ENCODE results near the gene FABP1. TPM values are rescaled to one million over a fixed set of nuclear protein-coding genes. Genes with fewer than 3 reads are reported as not detected.

The FABP1 gene
- polyA plus RNA-seq, 1 of the 3 experiments (the other 2 are of a cell fraction) = not detected

DNA sequence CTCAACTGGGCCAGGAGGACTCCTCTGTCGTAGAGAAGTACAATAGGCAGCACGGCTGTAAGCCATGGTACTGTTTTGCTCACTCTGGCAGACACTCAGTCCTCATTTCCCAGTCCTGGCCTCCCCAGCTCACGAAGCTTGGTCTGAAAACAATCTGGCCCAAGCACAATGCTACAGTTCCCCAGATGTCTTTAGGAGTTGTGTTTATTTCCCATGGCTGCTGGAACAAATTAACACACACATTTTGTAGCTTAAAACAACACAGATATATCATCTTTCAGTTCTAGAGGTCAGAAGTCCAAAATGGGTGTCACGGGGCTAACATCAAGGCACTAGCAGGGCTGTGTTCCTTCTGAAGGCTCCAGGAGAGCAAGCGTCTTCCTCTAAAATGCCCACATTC is 13.0 kb downstream of the FABP1 start:
- WGBS (ENCODE audit: low lambda C conversion rate) = 25% methylated on average over 5 of the region's 5 CpGs

More for the DNA sequence above, 13.0 kb downstream of the FABP1 start:
- ChIA-PET CTCF (interaction anchor here (1.1 kb wide), 2 partner anchors 12 to 54 kb away, joined by 3 to 4 read pairs; no protein-coding TSS in a partner anchor), POLR2A (no interaction called here)
- no peaks in the 10 kb centered on the region; a peak in 1 of 4 replicates for H3K4me1 ChIP-seq (ENCODE audit: control insufficient read depth in 1 of 2, insufficient read depth in 2 of 2, low read depth in 1 of 2, low read length in 1 of 2)
- no peaks in the 10 kb centered on the region for H3K79me2 ChIP-seq (ENCODE audit: insufficient read depth)
- peaks cover 4% of the 10 kb centered on the region; the same call in 1 of the 2 replicates for H3K27me3 ChIP-seq (ENCODE audit: insufficient read depth)
- no peaks in the 10 kb centered on the region for H3K36me3 ChIP-seq (replicated peaks in 1 of 2; ENCODE audit: control insufficient read depth in 1 of 2, insufficient read depth in 2 of 2, low read length in 1 of 2)
- no peak overlapping the region for H3K4me2 ChIP-seq
- no peak overlapping the region for H3K27ac ChIP-seq (ENCODE audit: low read depth in 2 of 2, low read length in 1 of 2)
- H3F3A ChIP-seq (replicated peaks; ENCODE audit: insufficient read depth) = no peaks in the 10 kb centered on the region
- H3K9ac ChIP-seq = no peak overlapping the region
- TF ChIP-seq TAF1 (IDR thresholded peaks at IDR 0.05; ENCODE audit: borderline replicate concordance, low read depth, low read length) (no peak), FOXM1 (IDR thresholded peaks at IDR 0.05; ENCODE audit: low read depth) (no peak), SMC3 (IDR thresholded peaks at IDR 0.05; ENCODE audit: low read depth, low read length) (no peak), RAD21 (IDR thresholded peaks at IDR 0.05; ENCODE audit: low read length) (no peak), RXRA (IDR thresholded peaks at IDR 0.05; ENCODE audit: borderline replicate concordance, low read depth) (no peak), NRF1 (IDR thresholded peaks at IDR 0.05; ENCODE audit: low read depth, low read length) (no peak), TEAD4 (IDR thresholded peaks at IDR 0.05; ENCODE audit: borderline replicate concordance, insufficient read depth) (no peak), GATA2 (CRISPR knock-in tag; IDR thresholded peaks at IDR 0.05) (no peak), MXI1 (IDR thresholded peaks at IDR 0.05; ENCODE audit: low read depth, low read length) (no peak), SIN3A (IDR thresholded peaks at IDR 0.05; ENCODE audit: borderline replicate concordance, low read depth, low read length) (no peak), CTCF (IDR thresholded peaks at IDR 0.05) (no peak), TCF12 (IDR thresholded peaks at IDR 0.05) (no peak), PBX3 (IDR thresholded peaks at IDR 0.05) (no peak), USF2 (IDR thresholded peaks at IDR 0.05; ENCODE audit: borderline replicate concordance, low read depth, low read length) (no peak), EP300 (IDR thresholded peaks at IDR 0.05; ENCODE audit: borderline replicate concordance in 1 of 2, low read depth in 1 of 2, low read length in 1 of 2) (no peak)
- no peak overlapping the region for H2AFZ ChIP-seq (ENCODE audit: low read depth)
- no peak overlapping the region for H3K4me3 ChIP-seq (ENCODE audit: low read depth in 2 of 2, low read length in 1 of 2)
- DNase-seq = no peak
- H3K9me2 ChIP-seq = no peaks in the 10 kb centered on the region
- H4K20me1 ChIP-seq (ENCODE audit: insufficient read depth) = no peaks in the 10 kb centered on the region
- no peaks in the 10 kb centered on the region for H3K9me3 ChIP-seq

Measured in SK-N-SH (cell line).